Measurements from ENCODE around the gene PPP1R14D.

DNA sequence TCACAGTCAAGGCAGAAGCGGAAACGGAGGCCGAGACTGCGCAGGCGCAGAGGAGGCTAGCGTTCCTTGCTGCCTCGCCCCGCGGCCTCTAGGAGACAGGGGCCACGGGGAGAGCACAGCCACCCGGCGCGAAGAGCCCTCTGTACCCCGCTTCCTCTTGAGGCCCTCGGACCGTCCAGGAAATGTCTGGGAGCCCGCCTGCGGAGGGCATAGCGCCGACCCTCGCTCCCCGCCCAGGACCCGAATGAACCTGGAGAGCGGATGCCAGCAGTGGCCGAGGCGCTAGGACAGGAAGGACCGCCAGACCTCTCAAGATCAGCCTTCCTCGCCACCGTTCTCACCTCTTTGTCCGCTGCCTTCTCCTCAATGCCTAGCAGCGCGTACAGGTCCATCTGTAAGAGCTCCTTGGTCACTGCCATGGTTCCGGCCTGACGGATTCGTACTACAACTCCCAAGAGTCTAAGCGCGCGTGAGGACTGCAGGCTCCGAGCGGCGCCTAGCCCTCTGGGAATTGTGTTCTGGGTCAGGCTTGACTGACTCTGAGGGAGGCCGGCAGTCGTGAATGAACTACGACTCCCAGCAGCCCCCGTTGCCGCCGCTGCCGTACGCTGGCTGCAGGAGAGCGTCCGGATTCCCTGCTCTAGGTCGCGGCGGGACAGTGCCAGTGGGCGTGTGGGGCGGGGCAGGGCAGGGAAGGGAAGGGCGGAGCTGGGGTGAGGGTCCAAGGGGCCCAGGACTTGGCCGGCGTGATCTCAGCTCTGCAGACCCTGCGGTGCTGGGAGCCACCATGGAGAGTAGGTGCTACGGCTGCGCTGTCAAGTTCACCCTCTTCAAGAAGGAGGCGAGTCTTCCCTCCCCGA is 21.2 kb downstream of the PPP1R14D start, which contains the start of the genes DNAJC17 and ZFYVE19:
- TF ChIP-seq SPI1 (IDR thresholded peaks at IDR 0.05; ENCODE audit: borderline replicate concordance, low read depth), result no peak
- TF ChIP-seq, protein P1, sequence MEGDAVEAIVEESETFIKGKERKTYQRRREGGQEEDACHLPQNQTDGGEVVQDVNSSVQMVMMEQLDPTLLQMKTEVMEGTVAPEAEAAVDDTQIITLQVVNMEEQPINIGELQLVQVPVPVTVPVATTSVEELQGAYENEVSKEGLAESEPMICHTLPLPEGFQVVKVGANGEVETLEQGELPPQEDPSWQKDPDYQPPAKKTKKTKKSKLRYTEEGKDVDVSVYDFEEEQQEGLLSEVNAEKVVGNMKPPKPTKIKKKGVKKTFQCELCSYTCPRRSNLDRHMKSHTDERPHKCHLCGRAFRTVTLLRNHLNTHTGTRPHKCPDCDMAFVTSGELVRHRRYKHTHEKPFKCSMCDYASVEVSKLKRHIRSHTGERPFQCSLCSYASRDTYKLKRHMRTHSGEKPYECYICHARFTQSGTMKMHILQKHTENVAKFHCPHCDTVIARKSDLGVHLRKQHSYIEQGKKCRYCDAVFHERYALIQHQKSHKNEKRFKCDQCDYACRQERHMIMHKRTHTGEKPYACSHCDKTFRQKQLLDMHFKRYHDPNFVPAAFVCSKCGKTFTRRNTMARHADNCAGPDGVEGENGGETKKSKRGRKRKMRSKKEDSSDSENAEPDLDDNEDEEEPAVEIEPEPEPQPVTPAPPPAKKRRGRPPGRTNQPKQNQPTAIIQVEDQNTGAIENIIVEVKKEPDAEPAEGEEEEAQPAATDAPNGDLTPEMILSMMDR (IDR thresholded peaks at IDR 0.05; ENCODE audit: insufficient read depth, low read length), result no peak
- TF ChIP-seq, protein P2, sequence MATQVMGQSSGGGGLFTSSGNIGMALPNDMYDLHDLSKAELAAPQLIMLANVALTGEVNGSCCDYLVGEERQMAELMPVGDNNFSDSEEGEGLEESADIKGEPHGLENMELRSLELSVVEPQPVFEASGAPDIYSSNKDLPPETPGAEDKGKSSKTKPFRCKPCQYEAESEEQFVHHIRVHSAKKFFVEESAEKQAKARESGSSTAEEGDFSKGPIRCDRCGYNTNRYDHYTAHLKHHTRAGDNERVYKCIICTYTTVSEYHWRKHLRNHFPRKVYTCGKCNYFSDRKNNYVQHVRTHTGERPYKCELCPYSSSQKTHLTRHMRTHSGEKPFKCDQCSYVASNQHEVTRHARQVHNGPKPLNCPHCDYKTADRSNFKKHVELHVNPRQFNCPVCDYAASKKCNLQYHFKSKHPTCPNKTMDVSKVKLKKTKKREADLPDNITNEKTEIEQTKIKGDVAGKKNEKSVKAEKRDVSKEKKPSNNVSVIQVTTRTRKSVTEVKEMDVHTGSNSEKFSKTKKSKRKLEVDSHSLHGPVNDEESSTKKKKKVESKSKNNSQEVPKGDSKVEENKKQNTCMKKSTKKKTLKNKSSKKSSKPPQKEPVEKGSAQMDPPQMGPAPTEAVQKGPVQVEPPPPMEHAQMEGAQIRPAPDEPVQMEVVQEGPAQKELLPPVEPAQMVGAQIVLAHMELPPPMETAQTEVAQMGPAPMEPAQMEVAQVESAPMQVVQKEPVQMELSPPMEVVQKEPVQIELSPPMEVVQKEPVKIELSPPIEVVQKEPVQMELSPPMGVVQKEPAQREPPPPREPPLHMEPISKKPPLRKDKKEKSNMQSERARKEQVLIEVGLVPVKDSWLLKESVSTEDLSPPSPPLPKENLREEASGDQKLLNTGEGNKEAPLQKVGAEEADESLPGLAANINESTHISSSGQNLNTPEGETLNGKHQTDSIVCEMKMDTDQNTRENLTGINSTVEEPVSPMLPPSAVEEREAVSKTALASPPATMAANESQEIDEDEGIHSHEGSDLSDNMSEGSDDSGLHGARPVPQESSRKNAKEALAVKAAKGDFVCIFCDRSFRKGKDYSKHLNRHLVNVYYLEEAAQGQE (IDR thresholded peaks at IDR 0.05; ENCODE audit: insufficient replicate concordance, low read depth), result no peak

Data from HL-60 (cell line).